Epidermal melanocyte (primary cell): ENCODE results near the gene FRS2.
A peak's percentile ranks its signal among the peaks of the same experiment; 100 is the strongest.

ENCODE experiments used
- DNase-seq: peaks from one replicate; pipeline ENCODE4 v3.0.0; 2011; ENCODE audit warnings: low spot score; ENCODE audit not compliant: insufficient read length

The FRS2 gene

GRCh38 chr12:69524755-69525469, 54.7 kb downstream of the FRS2 start:
- DNase-seq, result no peak

- no peak for DNase-seq
These were observed 57.5 kb downstream of the FRS2 start for GRCh38 chr12:69527506-69528272.

GRCh38 chr12:69529021-69529420, 58.8 kb downstream of the FRS2 start:
- no peak for DNase-seq

- no peak for DNase-seq
These were observed 63.7 kb downstream of the FRS2 start for GRCh38 chr12:69533844-69534243.

GRCh38 chr12:69534389-69534822, 64.2 kb downstream of the FRS2 start:
- DNase-seq, result peak; percentile 88

GRCh38 chr12:69540987-69541386, 70.8 kb downstream of the FRS2 start:
- no peak for DNase-seq

GRCh38 chr12:69544087-69544486, 73.9 kb downstream of the FRS2 start:
- DNase-seq, result no peak

- no peak for DNase-seq
These were observed 74.9 kb downstream of the FRS2 start for GRCh38 chr12:69545081-69545480.

GRCh38 chr12:69546693-69547438, 76.7 kb downstream of the FRS2 start:
- DNase-seq, result no peak

- no peak for DNase-seq
These were observed 78.5 kb downstream of the FRS2 start for GRCh38 chr12:69548687-69549086.

GRCh38 chr12:69550569-69551350, 80.6 kb downstream of the FRS2 start:
- DNase-seq, result no peak

GRCh38 chr12:69553628-69554248, 83.5 kb downstream of the FRS2 start:
- no peak for DNase-seq

- peak; percentile 53 for DNase-seq
These were observed 85.3 kb downstream of the FRS2 start for GRCh38 chr12:69555461-69555860.

GRCh38 chr12:69556383-69556782, 86.2 kb downstream of the FRS2 start:
- DNase-seq, result no peak

GRCh38 chr12:69563166-69563762, 93.1 kb downstream of the FRS2 start:
- DNase-seq, result no peak

GRCh38 chr12:69566603-69567002, 96.4 kb downstream of the FRS2 start:
- DNase-seq, result no peak

GRCh38 chr12:69569236-69569635, 99.0 kb downstream of the FRS2 start:
- no peak for DNase-seq

- DNase-seq, result no peak
These were observed 99.9 kb downstream of the FRS2 start for GRCh38 chr12:69570000-69570516.

GRCh38 chr12:69570545-69571399, 100.6 kb downstream of the FRS2 start:
- DNase-seq, result peak; percentile 20
